H1 (cell line): ENCODE measurements around the gene CYP4Z1. TPM values are rescaled to one million over a fixed set of nuclear protein-coding genes. Genes with fewer than 3 reads are reported as not detected.

Experiments
- CTCF ChIA-PET: fragments of 300-600 bp; sonication (Branson Sonifier 250); formaldehyde crosslinking; loops from one replicate; lab custom pipeline; 2021; ENCODE audit not compliant: partially characterized antibody; lab: Charles Lee
- POLR2A ChIA-PET: fragments of 300-600 bp; sonication (Branson Sonifier 250); formaldehyde crosslinking; loops from one replicate; lab custom pipeline; 2021; ENCODE audit warnings: inconsistent platforms; ENCODE audit not compliant: partially characterized antibody; lab: Charles Lee
- DNase-seq, 2 experiments: peaks; one replicate each; pipeline versions ENCODE4 v3.0.0 to v3.0.0-alpha.2; 2010 to 2022; ENCODE audit warnings: low spot score in 2 of 2, low read depth in 1 of 2, mixed read lengths in 1 of 2
- FAIRE-seq: peaks from 2 replicates; lab custom pipeline; 2011; peaks lifted over from hg19 to GRCh38; lab: Jason Lieb, UNC
- H2AFZ ChIP-seq: 2 replicates; pipeline ENCODE4 v1.8.1; 2012; ENCODE audit warnings: low read length, inconsistent platforms
- H2AK5ac ChIP-seq: 2 replicates; pipeline ENCODE4 v1.6.1; 2013; ENCODE audit warnings: low read depth, low read length
- H2BK120ac ChIP-seq: replicated peaks from 2 replicates; pipeline ENCODE3; 2013; ENCODE audit warnings: low read depth, low read length, inconsistent platforms
- H2BK12ac ChIP-seq: 2 replicates; pipeline ENCODE4 v1.6.1; 2013; ENCODE audit warnings: low read depth, low read length
- H2BK15ac ChIP-seq: 2 replicates; pipeline ENCODE4 v1.6.1; 2013; ENCODE audit warnings: low read length
- H2BK20ac ChIP-seq: 2 replicates; pipeline ENCODE4 v1.6.1; 2013; ENCODE audit warnings: low read length
- H2BK5ac ChIP-seq: 2 replicates; pipeline ENCODE4 v1.6.1; 2013; ENCODE audit warnings: low read depth, low read length
- H3K14ac ChIP-seq: 2 replicates; pipeline ENCODE4 v1.6.1; 2013; ENCODE audit warnings: inconsistent platforms; ENCODE audit not compliant: insufficient read length
- H3K18ac ChIP-seq: 2 replicates; pipeline ENCODE4 v1.6.1; 2013; ENCODE audit warnings: low read length; ENCODE audit errors: extremely low read depth
- H3K23ac ChIP-seq: 2 replicates; pipeline ENCODE4 v1.6.1; 2013; ENCODE audit warnings: inconsistent platforms; ENCODE audit not compliant: insufficient read length
- H3K23me2 ChIP-seq: 2 replicates; pipeline ENCODE4 v1.6.1; 2013; ENCODE audit warnings: low read depth, low read length
- H3K27ac ChIP-seq: 2 replicates; pipeline ENCODE4 v1.6.1; 2011; ENCODE audit warnings: low read depth, low read length, inconsistent platforms
- H3K27me3 ChIP-seq, 4 experiments: replicated peaks in 1 of 4; 1 replicate in 1 of 4; 2 replicates in 3 of 4; pipeline versions ENCODE4 v1.6.1 to v1.8.1; 2011 to 2013; ENCODE audit warnings: low read length in 3 of 4, mild to moderate bottlenecking in 3 of 4, inconsistent platforms in 2 of 4, mixed read lengths in 2 of 4, moderate library complexity in 1 of 4; ENCODE audit not compliant: control insufficient read depth in 3 of 4, insufficient read depth in 3 of 4; ENCODE audit errors: extremely low read depth in 1 of 4
- H3K36me3 ChIP-seq, 4 experiments: 2 replicates each; pipeline versions ENCODE4 v1.6.1 to v1.8.1; 2011 to 2013; ENCODE audit warnings: mild to moderate bottlenecking in 4 of 4, low read length in 3 of 4, moderate library complexity in 2 of 4, control low read depth in 1 of 4, inconsistent platforms in 1 of 4; ENCODE audit not compliant: insufficient read depth in 4 of 4, control insufficient read depth in 2 of 4
- H3K4ac ChIP-seq: replicated peaks from 2 replicates; pipeline ENCODE3; 2013; ENCODE audit warnings: low read length, low read depth, mixed read lengths, inconsistent platforms; ENCODE audit not compliant: insufficient read length
- H3K4me1 ChIP-seq, 4 experiments: replicated peaks in 1 of 4; 1 replicate in 1 of 4; 2 replicates in 3 of 4; pipeline versions ENCODE4 v1.6.1 to v1.8.1; 2011 to 2013; ENCODE audit warnings: low read length in 3 of 4, inconsistent platforms in 2 of 4, mixed read lengths in 1 of 4; ENCODE audit not compliant: insufficient read depth in 4 of 4, control insufficient read depth in 3 of 4
- H3K4me2 ChIP-seq, 2 experiments: 2 replicates each; pipeline versions ENCODE4 v1.6.1 to v1.8.1; 2011 to 2013; ENCODE audit warnings: low read depth in 2 of 2, low read length in 2 of 2, control low read depth in 1 of 2, inconsistent platforms in 1 of 2, mild to moderate bottlenecking in 1 of 2; ENCODE audit not compliant: insufficient read depth in 1 of 2
- H3K4me3 ChIP-seq, 4 experiments: fragments of 200-600, 300-600 bp in 1 of 4; sonication (generic), shearing (Covaris generic), sonication (Bioruptor Twin) in 1 of 4; 2 replicates each; pipeline versions ENCODE4 v1.5.1 to v1.8.1; 2011 to 2016; ENCODE audit warnings: low read length in 4 of 4, low read depth in 3 of 4, control low read depth in 2 of 4, inconsistent platforms in 2 of 4, mild to moderate bottlenecking in 2 of 4, mixed read lengths in 1 of 4, moderate library complexity in 1 of 4; ENCODE audit not compliant: insufficient read depth in 2 of 4; ENCODE audit errors: extremely low read depth in 1 of 4
- H3K56ac ChIP-seq: replicated peaks from 2 replicates; pipeline ENCODE3; 2013; ENCODE audit warnings: low read depth, mild to moderate bottlenecking, mixed read lengths, low read length, inconsistent platforms; ENCODE audit not compliant: insufficient read length
- H3K79me1 ChIP-seq: 2 replicates; pipeline ENCODE4 v1.6.1; 2013; ENCODE audit warnings: low read depth, low read length, control low read depth
- H3K79me2 ChIP-seq, 2 experiments: 2 replicates each; pipeline versions ENCODE4 v1.6.1 to v1.8.1; 2012 to 2013; ENCODE audit warnings: low read length in 2 of 2, mild to moderate bottlenecking in 2 of 2, inconsistent platforms in 1 of 2; ENCODE audit not compliant: insufficient read depth in 2 of 2, control insufficient read depth in 1 of 2
- H3K9ac ChIP-seq, 4 experiments: replicated peaks in 1 of 4; 1 replicate in 1 of 4; 2 replicates in 3 of 4; pipeline versions ENCODE4 v1.6.1 to v1.8.1; 2011 to 2013; ENCODE audit warnings: low read depth in 3 of 4, low read length in 3 of 4, control low read depth in 2 of 4, mild to moderate bottlenecking in 2 of 4, moderate library complexity in 2 of 4, inconsistent platforms in 1 of 4; ENCODE audit errors: extremely low read depth in 1 of 4
- H3K9me3 ChIP-seq, 2 experiments: 2 replicates each; pipeline versions ENCODE4 v1.6.1 to v1.8.1; 2012 to 2013; ENCODE audit warnings: mild to moderate bottlenecking in 2 of 2, moderate library complexity in 2 of 2, control low read depth in 1 of 2, inconsistent platforms in 1 of 2, low read depth in 1 of 2, low read length in 1 of 2, mixed read lengths in 1 of 2; ENCODE audit not compliant: insufficient read depth in 2 of 2
- H4K20me1 ChIP-seq, 2 experiments: replicated peaks in 1 of 2; 2 replicates each; pipeline versions ENCODE3 to v1.8.1; 2011 to 2013; ENCODE audit warnings: inconsistent platforms in 2 of 2, low read length in 2 of 2, mild to moderate bottlenecking in 1 of 2; ENCODE audit not compliant: insufficient read depth in 2 of 2, control insufficient read depth in 1 of 2
- H4K5ac ChIP-seq: 2 replicates; pipeline ENCODE4 v1.6.1; 2013; ENCODE audit warnings: low read length, low read depth, mixed read lengths, inconsistent platforms; ENCODE audit not compliant: insufficient read length
- H4K8ac ChIP-seq: 2 replicates; pipeline ENCODE4 v1.8.0; 2013; ENCODE audit warnings: mild to moderate bottlenecking, moderate library complexity, low read length, inconsistent platforms; ENCODE audit not compliant: insufficient read depth; ENCODE audit errors: extremely low read depth
- H4K91ac ChIP-seq: replicated peaks from 2 replicates; pipeline ENCODE3; 2013; ENCODE audit warnings: low read length, mixed read lengths, inconsistent platforms; ENCODE audit not compliant: insufficient read length
- BCL11A ChIP-seq, 2 experiments: IDR thresholded peaks; one replicate each; pipeline ENCODE4 v1.6.1; 2011; ENCODE audit warnings: low read depth in 2 of 2, low read length in 2 of 2, mild to moderate bottlenecking in 2 of 2
- CEBPB ChIP-seq: IDR thresholded peaks from 2 replicates; pipeline ENCODE4 v1.6.1; 2012; ENCODE audit warnings: low read depth, low read length
- whole genome bisulfite sequencing, 2 experiments: shearing (Covaris generic) in 1 of 2; methylation state at CpG; one replicate each; pipeline versions ENCODE4 v1.1.6 to v1.1.7; 2013 to 2015; ENCODE audit warnings: low lambda C conversion rate in 2 of 2, mixed read lengths in 2 of 2, inconsistent platforms in 1 of 2, low coverage in 1 of 2, missing lambda C conversion rate in 1 of 2; ENCODE audit not compliant: insufficient replicate concordance in 2 of 2, insufficient coverage in 1 of 2, insufficient read length in 1 of 2; ENCODE audit errors: extremely low coverage in 1 of 2, missing lambda C conversion rate in 1 of 2; 5-methylcytosine and 5-hydroxymethylcytosine counted together
- polyA plus RNA-seq, 7 experiments: library from polyadenylated mRNA; depleted of rRNA in 3 of 7; stranded (reverse) in 5 of 7; unstranded in 2 of 7; fragments of >200 nt in 5 of 7; fragments of 200-250 nt in 2 of 7; gene quantifications; 1 replicate in 5 of 7; 2 replicates in 1 of 7; 4 replicates in 1 of 7; pipeline versions ENCODE4 v1.2.1 to v1.2.3, GENCODE V29; 2011 to 2013; ENCODE audit warnings: missing spikeins in 2 of 7, mixed read lengths in 2 of 7
- total RNA-seq: library from RNA; stranded (reverse); fragmentation: NEBNext Ultra II Directional; extraction: Animal tissue kit (Norgen Biotek cat#: 25700); gene quantifications from 2 replicates; pipeline ENCODE4 v1.2.1, GENCODE V29; 2021

The CYP4Z1 gene
- total and polyA plus RNA-seq, 2 of the 8 experiments (the other 6 are each of a cell fraction or from before 2014, with no cell fraction given), result not detected

DNA sequence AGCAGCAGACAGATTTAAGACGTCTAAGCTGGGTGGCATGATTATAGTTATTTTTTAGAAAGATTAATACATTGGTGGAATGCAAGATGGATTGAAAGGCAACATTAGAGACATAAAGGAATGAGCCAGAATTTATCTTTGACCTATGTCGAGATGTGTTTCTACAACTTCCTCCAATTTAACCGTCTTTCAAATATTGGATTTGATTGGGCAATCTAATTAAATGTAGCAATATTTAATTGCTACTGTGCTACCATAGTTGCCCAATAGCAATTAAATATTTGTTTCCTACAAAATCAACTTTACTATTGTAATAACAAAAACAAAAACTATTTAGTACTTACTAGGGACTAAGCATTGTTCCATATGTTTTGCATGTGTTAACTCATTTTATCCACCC is 39.8 kb downstream of the CYP4Z1 start:
- Histone ChIP-seq H3K4me2 (no peak overlapping the region), H3K79me2 (no peaks in the 10 kb centered on the region), H3K4ac (no peak overlapping the region), H3K4me3 (no peak overlapping the region), H2BK12ac (no peak overlapping the region), H3K14ac (no peak overlapping the region), H4K91ac (no peak overlapping the region), H3K56ac (no peak overlapping the region), H4K8ac (no peak overlapping the region), H2AFZ (no peak overlapping the region), H3K9ac (no peak overlapping the region), H3K23ac (no peak overlapping the region), H3K18ac (no peak overlapping the region), H4K5ac (no peak overlapping the region), H3K9me3 (no peaks in the 10 kb centered on the region), H2AK5ac (no peak overlapping the region), H3K36me3 (no peaks in the 10 kb centered on the region), H3K79me1 (no peaks in the 10 kb centered on the region), H2BK5ac (no peak overlapping the region), H4K20me1 (no peaks in the 10 kb centered on the region), H2BK120ac (no peak overlapping the region), H3K4me1 (peaks cover 0 to 2% (median 0%) of the 10 kb centered on the region in 4 experiments; a peak in 1 of 7 replicates), H3K23me2 (no peaks in the 10 kb centered on the region), H3K27ac (no peak overlapping the region), H3K27me3 (no peaks in the 10 kb centered on the region), H2BK15ac (no peak overlapping the region), H2BK20ac (no peak overlapping the region; the same call in 1 of the 2 replicates)
- POLR2A ChIA-PET, result interaction anchor here (1.4 kb wide), 1 partner anchor 14 kb away, joined by 3 read pairs; no protein-coding TSS in a partner anchor
- 84% methylated on average over 3 of the region's 3 CpGs; no CpG with 5 or more reads in 1 of the 2 experiments for WGBS, 2 experiments
- CTCF ChIA-PET, result no interaction called here
- no peak for TF ChIP-seq BCL11A (IDR thresholded peaks at IDR 0.05; ENCODE audit: low read depth in 2 of 2, low read length in 2 of 2)
- no peak for TF ChIP-seq CEBPB
- FAIRE-seq (no peak), DNase-seq (no peak)
